Measurements from ENCODE around the gene PDLIM3.
"Not testable (repeated sequence)": the region's sequence is repeated elsewhere in the genome, so short reads cannot be mapped to it uniquely, and the experiment has no call there.

PDLIM3 gene

DNA sequence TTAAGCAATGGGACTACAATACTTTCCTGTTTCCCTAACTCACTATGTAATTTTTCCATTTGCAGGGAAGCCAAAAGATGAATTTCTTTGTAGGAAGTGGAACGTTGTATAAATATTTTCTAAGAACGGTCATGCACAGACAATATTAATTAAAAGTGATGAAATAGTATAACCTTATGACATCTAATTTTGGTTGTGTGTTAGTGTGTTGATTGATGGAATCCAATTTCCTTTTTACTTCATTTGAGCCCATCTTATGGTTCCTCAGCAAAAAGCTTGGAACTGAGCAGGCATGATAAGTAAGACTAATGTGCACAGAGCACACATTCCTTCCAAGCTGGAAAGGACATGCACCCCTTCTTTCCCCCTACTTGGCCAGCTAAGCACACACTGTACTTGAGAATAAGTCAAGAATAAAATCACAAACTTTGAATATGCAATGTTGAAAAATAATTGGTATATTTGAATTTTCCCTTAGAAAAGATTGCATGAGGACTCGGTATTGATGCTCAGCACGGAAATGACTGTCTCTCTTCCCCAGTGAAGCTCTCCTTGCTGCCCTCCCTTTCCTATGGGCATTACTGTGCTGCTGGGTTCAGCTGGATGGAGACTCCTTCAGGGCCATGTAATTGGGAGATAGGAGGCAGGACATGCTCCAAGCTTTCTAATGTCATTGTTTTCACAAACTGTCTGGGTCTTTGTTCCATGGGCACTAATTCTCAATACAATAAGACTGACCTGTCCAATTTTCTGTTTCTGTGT lies 19.2 kb upstream of the PDLIM3 start:
- no peak for DNase-seq

DNA sequence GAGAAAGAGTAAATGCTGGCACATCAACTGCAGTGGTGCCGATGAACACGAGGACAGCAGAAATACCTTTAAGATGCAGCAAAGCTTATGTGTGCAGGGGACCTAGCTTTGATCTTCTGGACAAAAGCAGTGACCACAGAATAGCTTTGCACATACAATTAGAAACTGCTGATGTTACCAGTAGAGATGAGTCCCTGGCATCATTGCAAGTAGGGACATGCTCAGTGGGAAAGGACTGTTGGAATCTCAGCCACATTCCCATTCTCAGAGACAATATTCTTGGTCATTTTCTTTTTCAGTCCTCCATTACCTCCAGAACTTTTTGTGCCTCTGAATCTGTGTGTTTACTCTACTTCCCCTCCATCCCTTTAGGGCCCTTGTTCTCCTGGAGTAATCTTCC lies 16.9 kb upstream of the PDLIM3 start:
- DNase-seq = no peak

DNA sequence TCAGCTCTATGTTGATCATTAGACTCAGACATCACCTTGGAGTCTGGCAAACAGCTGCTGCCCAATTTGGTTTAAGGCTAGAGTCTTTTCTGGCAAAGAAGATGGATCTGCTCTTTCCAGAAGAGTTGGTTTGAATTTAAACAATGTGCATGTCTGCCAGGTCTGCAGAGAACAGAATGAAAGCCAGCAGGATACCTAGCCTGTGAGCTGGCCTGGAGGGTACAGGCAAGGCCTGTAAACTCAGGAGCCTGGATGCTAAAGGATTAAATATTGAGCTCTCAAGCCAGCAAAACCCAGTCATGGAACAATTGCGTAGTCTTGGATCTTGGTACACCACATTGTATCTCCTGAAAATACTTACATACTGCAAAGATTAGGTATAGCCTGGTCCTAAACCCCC lies 15.6 kb upstream of the PDLIM3 start:
- no peak for DNase-seq

DNA sequence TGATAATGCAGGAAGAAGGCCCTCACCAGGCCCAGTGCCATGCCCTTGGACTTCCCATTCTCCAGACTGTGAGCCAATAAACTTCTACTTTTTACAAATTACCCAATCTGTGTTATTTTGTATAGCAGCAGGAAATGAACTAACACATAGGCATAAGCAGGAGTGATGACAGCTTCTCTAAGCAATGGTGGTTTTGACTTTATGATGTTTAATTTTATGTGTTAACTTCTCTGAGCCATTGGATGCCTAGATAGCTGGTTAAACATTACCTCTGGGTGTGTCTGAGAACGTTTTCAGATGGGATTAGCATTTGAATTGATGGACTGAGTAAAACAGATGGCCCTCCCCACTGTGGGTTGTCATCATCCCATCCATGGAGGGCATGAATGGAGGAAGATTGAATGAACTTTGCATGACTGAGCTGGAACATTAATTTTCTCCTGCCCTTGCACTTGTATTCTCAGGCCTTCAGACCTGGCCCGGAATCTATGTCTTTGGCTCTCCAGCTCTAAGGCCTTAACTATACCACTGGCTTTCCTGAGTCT lies 13.9 kb upstream of the PDLIM3 start:
- DNase-seq = no peak

DNA sequence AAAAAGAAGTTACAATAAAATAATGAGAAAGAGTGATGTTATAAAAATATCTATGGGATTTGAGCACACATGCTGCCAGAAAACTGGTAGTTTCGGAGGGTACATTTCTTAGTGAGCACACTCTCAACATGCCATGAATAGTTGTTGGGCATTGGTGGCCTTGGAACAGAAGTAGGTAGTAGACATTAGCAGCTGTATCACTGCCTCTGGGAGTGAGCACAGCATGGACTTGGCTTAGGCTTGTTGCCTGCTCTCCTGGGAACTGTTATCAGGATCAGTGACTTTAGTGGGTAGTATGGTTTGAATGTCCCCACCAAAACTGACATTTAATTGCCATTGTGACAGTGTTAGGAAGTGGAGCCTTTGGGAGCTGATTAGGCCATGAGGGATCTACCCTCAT lies 13.3 kb upstream of the PDLIM3 start:
- no peak for DNase-seq

DNA sequence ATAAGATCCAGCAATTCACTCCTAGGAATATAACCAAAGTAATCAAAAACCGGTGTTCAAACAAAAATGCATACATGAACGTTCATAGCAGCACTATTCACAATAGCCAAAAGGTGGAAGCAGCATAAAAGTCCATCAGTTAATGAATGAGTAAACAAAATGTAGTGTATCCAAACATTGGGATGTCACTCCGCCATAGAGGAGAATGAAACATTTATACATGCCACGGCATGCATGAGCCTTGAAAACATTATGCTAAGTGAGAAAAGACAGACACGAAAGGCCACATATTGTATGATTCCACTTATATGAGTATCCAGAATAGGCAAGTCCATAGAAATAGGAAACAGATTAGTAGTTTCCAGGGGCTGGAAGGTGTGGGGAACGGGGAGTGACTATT lies 11.0 kb upstream of the PDLIM3 start:
- no peak for DNase-seq

DNA sequence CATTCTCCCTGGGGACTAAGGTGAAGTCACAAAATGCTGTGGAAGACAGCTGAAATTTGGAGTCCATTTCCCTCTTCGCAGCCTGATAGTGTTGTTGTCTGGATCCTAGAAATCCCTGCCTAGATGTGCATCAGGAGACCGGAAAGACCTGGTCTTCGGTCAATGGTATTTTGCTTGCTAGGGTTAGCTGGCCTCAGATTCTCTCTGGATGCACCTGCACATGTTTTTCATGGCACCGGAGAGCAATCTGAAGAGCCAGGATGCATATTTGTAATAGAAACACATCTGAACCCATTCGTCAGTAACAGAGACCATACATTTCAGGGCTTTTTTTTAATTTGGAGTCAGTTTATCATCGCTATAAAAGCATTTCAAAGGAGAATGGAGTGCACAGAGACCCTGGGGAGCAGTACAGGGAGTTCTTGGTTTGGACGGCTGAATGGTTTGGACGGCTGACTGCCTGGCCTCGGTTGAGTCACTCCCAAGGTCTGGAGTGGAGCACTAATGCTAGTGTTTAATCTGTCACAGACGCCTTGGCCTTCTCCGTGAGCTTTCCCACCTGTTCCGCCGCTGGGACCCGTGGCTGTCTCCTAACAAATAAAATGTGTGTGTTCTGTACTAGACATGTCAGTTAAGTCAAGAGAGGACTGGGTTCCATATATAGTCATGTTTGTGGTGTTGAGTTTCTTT lies 7.5 kb upstream of the PDLIM3 start:
- no peak for DNase-seq

DNA sequence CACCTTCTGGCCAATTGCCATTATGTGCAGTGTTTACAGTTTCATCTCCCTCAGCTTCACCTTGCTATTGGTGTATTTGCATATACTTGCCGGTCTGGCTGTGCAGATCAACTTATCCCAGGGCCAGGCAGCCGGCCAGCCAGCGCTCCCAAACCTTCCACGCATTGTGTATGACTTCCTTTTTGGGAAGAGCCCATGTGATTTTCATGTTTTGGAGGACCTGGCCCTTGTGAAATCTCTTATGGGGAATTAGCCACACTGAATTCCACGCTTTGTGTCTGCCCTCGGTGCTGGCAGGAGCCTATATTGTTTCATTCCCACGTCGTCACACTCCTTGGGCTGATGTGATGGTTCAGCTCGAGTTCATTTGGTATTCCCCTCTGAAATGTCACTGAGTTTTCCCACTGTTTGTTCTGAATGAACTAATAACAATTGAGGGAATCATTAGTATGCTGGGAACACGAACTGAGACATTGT lies 6.0 kb upstream of the PDLIM3 start:
- DNase-seq = peak in 26 of 58 donors; percentile 6 to 75 (median 25)

DNA sequence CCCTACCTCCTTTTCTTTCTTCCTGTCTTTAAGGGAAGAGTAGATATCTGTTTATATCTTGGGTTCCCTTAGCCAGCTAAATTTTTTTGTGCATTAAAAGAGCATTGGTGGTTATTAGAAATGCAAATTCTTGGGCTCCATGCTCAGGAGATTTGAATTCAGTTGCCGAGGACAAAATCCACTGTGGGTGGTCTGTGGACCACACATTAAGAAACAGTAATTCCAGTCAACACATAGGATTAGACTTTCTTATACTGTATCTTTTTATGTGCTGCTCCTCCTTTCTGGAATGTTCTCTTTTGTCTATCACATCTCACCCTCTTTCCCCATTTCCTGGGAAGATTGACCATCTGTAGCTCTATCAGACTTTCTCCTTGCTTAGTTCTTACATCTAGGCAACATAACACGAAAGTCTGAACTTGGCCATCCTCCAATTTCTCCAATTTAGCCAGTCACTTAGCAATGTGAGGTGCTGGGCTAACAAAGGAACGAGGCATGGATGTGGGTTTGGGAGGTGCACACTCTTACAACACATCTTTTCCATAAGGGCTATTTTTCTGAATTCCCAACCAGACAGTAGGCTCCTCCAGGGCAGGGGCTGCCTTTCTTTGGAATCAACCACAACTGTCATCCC lies 5.3 kb upstream of the PDLIM3 start:
- DNase-seq = no peak

DNA sequence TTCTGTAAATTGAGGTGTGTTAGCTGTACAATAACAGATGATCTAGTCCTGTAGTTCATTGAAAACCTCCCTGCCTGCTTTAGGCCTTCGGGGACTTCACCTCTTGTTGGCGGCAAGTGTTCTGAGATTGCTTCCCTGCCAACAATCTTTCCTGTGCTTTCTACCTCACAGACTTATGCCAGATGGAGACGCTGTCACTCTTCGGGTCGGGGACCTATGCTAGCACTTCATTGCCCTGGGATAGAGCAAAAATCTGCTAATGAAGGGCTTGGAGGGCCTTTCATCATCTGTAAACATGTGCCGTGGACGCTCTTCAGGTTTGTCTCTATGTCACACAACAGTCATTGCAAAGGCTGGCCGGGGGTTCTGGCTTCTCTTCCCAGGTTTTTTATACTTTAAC lies 4.7 kb upstream of the PDLIM3 start:
- no peak for DNase-seq

DNA sequence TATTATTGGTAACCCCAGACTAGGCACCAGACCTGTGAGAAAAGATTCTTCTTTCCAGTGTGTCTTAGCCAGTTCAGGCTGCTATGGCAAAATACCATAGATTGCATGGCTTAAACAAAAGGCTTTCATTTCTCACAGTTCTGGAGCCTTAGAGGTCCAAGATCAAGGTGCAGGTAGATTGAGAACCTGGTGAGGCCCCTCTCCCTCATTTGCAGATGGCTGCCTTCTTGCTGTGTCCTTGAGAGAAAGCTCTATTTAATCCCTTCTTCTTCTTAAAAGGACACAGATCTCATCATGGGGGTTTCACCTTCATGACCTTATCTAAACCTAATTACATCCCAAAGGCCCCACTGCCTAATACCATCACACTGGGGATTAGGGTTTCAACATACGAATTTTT lies 3.5 kb upstream of the PDLIM3 start:
- DNase-seq = no peak

DNA sequence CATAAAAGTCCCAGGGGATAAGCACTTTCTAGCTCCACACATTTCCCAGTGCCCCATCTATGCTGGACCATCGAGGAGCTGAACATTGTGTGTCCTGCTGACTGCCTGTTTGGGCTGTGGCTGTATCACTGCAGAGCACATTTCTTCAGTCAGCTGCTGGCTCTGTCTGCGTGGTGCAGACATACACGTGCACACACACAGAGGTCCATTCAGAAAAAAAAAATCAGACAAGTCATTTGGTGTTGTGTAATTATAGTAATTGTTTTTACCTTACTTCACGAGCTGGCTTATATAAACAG lies 1.1 kb upstream of the PDLIM3 start:
- DNase-seq = peak in 17 of 58 donors; percentile 3 to 45 (median 12)

DNA sequence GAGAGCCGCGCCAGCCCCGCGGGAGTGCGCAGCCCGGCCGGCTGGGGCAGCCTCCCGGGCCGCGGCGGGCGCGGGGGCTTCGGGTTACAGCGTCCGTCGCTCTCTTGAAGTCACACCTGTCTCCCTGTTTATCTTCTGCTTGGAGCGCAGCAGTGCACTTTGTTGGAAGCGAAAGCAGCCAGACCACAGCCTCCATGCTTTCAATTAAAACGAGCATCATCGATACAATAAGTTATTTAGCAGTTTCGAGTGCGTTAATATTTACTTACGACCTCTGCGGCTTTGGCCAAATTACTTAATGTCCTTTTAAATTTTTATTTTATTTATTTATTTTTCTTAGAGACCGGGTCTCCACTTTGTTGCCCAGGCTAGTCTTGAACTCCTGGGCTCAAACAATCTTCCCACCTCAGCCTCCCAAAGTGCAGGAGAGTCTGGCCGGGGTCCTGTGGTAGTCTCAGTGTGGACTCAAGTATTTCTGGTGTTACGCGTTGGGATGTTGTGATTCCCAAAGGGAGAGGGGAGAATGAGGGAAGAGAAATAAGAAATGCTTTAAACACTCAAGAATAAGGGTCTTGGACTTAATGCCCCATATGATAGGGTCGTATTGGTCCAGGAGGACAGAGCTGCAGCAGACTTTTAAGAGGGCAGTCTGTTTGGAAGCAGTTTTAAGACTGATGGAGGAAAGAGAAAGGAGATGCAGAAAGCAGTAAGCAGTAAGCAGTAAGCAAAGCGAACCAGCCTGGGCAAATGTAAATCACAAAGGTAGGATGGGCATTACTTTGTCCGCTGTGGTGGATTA lies 504 bp upstream of the PDLIM3 start:
- no peak for DNase-seq

DNA sequence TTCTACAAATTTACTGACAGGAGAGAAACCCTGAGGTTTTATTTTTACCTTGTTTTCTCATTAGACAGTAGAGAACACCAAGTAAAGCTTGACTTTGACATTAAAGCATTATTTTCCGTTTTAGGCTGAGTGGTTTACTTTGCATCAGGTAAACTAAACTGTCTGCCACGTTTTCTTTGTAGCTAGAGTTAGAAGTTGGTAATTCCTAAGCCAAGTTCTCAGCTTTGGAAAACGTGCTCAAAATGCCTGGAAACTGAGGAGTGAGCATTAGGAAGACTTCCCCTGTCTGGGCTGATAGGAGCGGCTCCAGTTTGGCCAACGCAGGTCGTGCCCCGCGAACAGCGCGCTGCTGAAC lies 819 bp downstream of the PDLIM3 start:
- no peak for DNase-seq

DNA sequence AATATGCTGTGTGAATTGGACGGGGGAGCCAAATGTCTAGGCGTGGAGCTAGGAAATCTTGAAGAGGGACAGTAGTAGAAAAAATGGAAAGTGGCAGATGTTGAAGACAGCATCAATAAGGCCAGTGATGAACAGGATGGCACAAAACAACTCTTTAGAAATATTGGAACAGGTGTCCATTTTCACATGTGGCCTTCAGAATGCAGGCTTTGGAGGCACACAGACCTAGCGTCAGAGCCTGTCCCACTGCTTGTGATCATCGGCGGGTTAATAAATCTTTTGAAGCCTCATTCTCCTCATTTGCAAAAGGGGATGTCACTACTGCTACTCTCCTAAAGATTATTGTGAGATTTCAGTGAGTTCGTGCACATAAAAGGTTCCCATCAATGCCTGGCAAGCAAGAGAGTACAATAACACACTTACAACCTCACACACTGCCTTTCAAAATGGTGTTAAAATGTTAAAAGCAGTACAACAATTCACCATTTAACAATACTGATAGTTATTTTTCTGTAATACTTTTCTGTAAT lies 2.4 kb downstream of the PDLIM3 start:
- no peak for DNase-seq

DNA sequence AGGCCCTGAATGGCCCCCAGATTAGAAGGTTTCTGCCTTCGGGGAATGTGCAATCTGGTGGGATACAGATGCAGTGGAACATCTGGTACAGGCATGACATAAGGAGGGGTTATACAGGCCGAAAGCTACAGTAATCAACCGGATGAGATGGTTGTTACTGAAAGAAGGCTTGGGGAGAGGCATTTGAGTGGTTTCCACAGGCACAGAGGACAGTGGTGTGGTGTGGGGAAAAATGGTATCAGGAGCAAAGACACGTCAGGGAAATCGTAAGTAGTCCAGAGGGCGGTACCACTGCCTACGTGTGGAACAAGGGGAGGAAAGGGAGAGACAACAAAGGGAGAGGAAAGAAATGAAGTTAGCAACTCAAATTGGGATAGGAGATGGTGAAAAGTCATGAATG lies 3.0 kb downstream of the PDLIM3 start:
- DNase-seq = no peak

DNA sequence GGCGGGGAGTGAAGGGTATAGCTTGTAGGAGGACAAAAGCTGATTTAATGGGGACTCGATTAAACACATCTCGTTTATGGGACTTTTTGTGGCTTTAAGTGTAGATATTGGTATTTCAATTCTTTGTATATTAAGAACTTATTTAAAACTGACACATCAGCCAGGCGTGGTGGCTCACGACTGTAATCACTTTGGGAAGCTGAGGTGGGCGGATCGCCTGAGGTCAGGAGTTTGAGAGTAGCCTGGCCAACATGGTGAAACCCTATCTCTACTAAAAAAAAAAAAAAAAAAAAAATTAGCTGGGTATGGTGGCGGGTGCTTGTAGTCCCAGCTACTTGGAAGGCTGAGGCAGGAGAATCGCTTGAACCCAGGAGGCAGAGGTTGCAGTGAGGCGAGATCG lies 3.7 kb downstream of the PDLIM3 start:
- DNase-seq = not testable (repeated sequence)

DNA sequence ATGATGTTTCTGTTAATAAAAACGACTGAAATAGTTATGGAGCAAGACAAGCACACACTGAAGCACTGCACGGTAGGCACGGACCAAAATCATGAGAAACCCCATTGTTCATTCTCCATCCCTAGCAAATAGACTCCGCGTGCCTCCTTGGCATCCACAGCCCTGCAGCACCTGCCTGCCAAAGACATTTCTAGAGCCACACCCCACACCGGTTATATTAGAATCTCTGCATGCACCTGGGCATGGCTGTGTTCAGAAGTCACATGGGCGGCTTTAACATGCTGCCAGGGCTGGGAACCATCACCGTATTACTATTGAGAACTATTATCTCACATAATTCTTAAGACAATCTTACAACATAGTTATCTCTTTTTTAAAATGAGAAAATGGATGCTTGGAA lies 5.9 kb downstream of the PDLIM3 start:
- DNase-seq = no peak

DNA sequence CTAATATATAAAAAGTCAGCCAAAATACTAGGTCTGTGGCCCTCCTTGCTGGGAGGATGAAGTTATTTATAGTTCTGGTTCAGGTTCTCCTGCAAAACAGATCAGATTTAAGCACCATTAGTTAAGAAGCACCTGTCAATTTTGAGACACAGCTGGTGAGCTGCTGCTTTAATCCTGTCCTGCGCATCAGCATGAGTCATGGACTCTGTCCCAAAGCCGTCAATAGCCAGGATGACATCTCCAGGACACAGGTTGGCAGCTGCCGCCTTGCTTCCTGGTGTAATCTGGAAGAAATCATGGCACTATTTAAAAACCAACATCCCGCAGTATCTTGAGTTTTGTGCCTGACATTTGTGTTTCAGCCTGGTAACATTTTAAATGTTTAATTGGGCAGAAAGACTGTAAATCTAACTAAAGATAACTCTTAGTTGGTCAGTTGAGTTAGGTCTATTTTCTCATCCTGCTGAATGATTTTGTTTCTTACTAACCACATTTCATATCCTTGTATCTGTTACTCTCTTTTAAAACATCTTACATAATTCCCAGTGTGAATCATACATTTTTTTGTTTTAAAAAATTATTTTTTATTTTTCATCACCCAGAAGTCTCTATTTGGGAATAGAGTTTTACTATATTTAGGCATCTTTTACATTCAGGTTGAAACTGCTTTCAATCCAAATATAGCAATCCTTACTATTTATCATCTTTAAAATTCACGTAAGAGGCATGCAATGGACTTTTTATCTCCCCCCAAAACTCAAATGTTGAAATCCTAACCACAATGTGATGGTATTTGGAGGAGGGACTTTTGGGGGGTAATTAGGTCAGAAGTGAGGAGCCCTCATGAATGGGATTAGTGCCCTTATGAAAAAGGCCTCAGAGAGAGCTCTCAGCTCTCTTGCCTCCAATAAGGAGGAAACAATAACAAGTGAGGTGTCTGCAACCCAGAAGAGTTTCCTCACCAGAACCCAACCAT lies 10.1 kb downstream of the PDLIM3 start:
- DNase-seq = no peak

DNA sequence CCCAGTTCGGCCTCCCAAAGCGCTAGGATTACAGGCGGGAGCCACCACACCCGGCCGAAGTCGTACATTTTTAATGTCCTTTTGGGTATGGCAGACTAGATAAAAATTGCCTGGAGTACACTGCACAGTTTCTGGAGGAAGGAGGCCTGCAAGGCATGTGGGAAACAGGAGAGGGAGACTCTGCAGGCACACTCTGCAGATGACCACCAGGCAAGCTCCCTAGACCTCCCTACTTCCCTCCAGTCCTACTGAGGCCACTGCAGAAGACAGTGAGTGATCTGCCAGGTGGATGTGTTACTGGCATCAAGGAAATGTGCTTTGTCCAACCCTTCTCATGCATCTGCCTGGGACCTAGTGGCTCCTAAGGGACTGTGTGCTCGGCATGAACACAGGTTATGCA lies 11.4 kb downstream of the PDLIM3 start:
- no peak for DNase-seq

Measured in anterior cingulate cortex (tissue), 58 donors.